Immature natural killer cell (primary cell): Measurements from ENCODE around the gene PEX11G. TPM values are rescaled to one million over a fixed set of nuclear protein-coding genes. Genes with fewer than 3 reads are reported as not detected.
A peak's percentile ranks its signal among the peaks of the same experiment; 100 is the strongest.

Experiments used
- DNase-seq, 3 donors: peaks; one replicate each; pipeline ENCODE4 v3.0.0; 2022; ENCODE audit warnings: mixed read lengths in 1 of 3
- H3K27ac Mint-ChIP-seq, 6 donors: one replicate each; pipeline ENCODE4 v1.8.0; 2020; ENCODE audit warnings: mixed read lengths in 6 of 6, mild to moderate bottlenecking in 5 of 6, inconsistent platforms in 4 of 6, moderate library complexity in 3 of 6
- H3K27me3 Mint-ChIP-seq, 3 donors: one replicate each; pipeline ENCODE4 v1.8.0; 2020 to 2021; ENCODE audit warnings: low read depth in 3 of 3, mild to moderate bottlenecking in 3 of 3, mixed read lengths in 3 of 3, moderate library complexity in 3 of 3, inconsistent platforms in 1 of 3
- H3K36me3 Mint-ChIP-seq, 3 donors: one replicate each; pipeline ENCODE4 v1.8.0; 2020; ENCODE audit warnings: mixed read lengths in 3 of 3, inconsistent platforms in 2 of 3, mild to moderate bottlenecking in 2 of 3
- H3K4me1 Mint-ChIP-seq, 2 donors: one replicate each; pipeline ENCODE4 v1.8.0; 2020; ENCODE audit warnings: inconsistent platforms in 2 of 2, mild to moderate bottlenecking in 2 of 2, mixed read lengths in 2 of 2, moderate library complexity in 1 of 2
- H3K4me3 Mint-ChIP-seq, 5 donors: one replicate each; pipeline ENCODE4 v1.8.0; 2020; ENCODE audit warnings: mild to moderate bottlenecking in 5 of 5, mixed read lengths in 5 of 5, inconsistent platforms in 3 of 5, moderate library complexity in 3 of 5
- H3K9me3 Mint-ChIP-seq, 6 donors: one replicate each; pipeline ENCODE4 v1.8.0; 2020; ENCODE audit warnings: mild to moderate bottlenecking in 6 of 6, mixed read lengths in 6 of 6, inconsistent platforms in 4 of 6, moderate library complexity in 3 of 6
- polyA plus RNA-seq, 3 donors: library from polyadenylated mRNA; unstranded; fragments of 300-500 nt; fragmentation: Illumina TruSeq; gene quantifications; one replicate each; pipeline ENCODE4 v1.2.3, GENCODE V29; 2021

Gene PEX11G
- polyA plus RNA-seq = 1 to 10 TPM in 2 of 3 donors, under 1 TPM in 1; 0.21 to 2.8 (median 1.2) TPM

DNA sequence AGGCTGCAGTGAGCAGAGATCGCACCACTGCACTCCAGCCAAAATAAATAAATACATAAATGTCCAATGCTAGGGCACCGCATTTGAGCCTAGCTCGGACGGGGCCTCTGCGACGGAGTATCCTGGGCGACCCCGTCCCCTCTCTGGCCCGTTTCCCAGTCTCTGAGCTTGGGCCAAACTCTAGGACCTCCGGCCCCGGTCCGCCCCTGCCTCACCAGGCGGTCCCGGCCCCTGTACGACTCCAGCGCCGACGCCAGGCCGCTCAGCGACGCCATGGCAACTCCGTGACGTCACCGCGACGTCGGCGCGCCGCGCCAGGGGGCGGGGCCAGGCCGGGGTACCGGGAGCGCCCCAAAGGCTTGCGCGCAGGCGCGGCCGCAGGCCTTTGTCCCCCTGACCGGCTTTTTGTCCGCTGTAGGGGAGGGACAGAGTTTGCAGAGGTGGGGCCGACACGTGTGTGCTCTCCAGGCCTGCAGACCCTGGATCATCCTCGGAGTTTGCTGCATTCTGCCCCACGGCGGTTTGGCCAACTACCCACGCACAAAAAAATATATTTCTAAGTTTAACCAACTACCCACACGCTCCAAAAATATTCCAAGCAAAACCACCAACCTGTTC, at the start of gene PEX11G:
TSS of gene PEX11G (minus strand) at position 300 of the 618 bp plus-strand sequence. CDS start at position 275, 25 bp downstream.
- H3K4me3 Mint-ChIP-seq = peak within 1 kb of the TSS; percentile 83 to 91 (median 87)
- peak within 1 kb of the TSS; percentile 78 to 90 (median 86) for H3K27ac Mint-ChIP-seq
- no peaks in the 10 kb centered on the region for H3K36me3 Mint-ChIP-seq
- DNase-seq = peak; percentile 89 to 91 (median 90)
- no peaks in the 10 kb centered on the region for H3K9me3 Mint-ChIP-seq
- H3K4me1 Mint-ChIP-seq = peaks cover 14 to 28% of the 10 kb centered on the region in 2 donors
- H3K27me3 Mint-ChIP-seq = peaks cover 0 to 9% (median 8%) of the 10 kb centered on the region in 3 donors

DNA sequence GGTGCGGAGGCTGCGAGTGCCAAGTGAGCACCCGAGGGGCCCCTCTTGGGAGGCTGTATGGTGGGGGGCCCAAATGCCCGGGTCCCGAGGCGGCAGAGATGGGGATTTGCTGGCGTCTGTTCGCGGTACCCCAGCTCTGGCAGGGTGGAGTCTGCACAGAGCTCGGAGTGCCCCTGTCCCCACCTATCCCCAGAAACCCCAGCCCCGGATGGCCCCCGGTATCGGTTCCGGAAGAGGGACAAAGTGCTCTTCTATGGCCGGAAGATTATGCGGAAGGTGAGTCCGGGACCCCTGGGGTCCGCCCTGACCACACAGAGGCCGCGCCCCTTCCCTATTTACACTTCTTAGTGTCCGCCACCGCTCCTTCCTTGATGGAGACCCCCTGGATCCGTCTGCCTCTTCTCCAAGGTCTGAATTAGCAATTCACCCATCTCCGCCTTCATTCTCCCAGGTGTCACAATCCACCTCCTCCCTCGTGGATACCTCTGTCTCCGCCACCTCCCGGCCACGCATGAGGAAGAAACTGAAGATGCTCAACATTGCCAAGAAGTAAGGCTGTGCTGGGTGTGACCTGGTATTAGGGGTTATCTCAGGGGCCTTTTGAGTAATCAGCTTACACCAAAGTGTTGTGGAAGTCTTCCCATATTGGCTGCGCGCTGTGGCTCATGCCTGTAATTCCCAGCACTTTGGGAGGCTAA, 47.3 kb upstream of the PEX11G start:
- peak in 1 of 3 donors; percentile 18 for DNase-seq
- H3K4me1 Mint-ChIP-seq = peaks cover 28 to 36% of the 10 kb centered on the region in 2 donors
- peaks cover 3 to 5% (median 4%) of the 10 kb centered on the region in 3 donors for H3K36me3 Mint-ChIP-seq
- H3K4me3 Mint-ChIP-seq = peak overlapping the region; percentile 92 to 95 (median 93)
- peaks cover 0 to 3% (median 2%) of the 10 kb centered on the region in 3 donors for H3K27me3 Mint-ChIP-seq
- peak overlapping the region in 5 of 6 donors; percentile 78 to 92 (median 81) for H3K27ac Mint-ChIP-seq
- no peaks in the 10 kb centered on the region for H3K9me3 Mint-ChIP-seq

DNA sequence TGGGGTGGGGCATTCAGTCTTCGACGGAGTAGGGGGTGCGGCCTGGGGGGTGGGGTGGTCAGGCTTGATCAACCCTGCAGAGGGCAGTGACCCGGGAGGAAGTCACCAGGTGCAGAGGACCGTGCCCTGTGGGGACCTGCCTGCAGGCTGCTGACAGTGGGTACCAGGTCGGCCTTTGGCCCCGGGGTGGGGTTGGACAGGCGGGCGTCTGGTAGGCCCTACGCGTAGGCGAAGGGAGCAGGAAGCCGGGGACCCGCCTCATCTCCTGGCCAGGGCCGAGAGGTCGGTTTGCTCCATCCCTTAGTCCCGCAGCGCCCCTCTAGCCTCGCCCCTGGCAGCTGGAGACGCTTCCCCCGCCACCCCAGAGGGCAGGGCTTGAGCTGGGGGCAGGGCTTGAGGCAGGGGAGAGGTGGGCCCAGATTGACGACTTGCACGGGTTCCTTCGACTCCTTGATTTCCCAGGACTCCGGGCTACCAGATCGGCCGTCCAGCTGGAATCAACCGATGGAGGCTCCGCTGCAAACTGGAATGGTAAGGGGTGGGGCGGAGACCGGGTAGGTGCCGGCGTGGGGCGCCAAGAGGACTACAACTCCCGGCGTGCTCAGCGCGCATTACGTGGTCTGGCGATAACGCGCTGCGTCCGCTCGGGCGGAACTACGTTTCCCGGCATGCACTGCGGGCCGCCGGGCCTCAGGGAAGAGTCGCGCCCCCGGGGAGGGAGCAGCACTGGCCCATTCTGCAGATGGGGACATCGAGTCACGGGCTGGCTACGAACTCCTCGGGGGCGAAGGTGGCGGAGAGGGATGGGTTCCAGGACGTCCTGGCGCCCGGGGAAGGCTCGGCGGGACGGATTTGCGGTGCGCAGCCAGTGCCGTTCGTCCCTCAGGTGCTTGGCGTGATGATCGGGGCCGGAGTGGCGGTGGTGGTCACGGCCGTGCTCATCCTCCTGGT, 46.5 kb upstream of the PEX11G start, which contains the start of gene PNPLA6:
TSS of gene PNPLA6 (plus strand) at position 671 of the 951 bp plus-strand sequence. CDS start at position 743, 72 bp downstream.
- Mint-ChIP-seq H3K27ac (peak within 1 kb of the TSS; percentile 78 to 92 (median 89)), H3K4me1 (peaks cover 28 to 36% of the 10 kb centered on the region in 2 donors), H3K36me3 (peaks cover 1 to 5% (median 3%) of the 10 kb centered on the region in 3 donors), H3K4me3 (peak within 1 kb of the TSS; percentile 92 to 95 (median 93)), H3K27me3 (peaks cover 0 to 3% (median 2%) of the 10 kb centered on the region in 3 donors), H3K9me3 (no peaks in the 10 kb centered on the region)
- peak; percentile 88 to 89 (median 88) for DNase-seq

DNA sequence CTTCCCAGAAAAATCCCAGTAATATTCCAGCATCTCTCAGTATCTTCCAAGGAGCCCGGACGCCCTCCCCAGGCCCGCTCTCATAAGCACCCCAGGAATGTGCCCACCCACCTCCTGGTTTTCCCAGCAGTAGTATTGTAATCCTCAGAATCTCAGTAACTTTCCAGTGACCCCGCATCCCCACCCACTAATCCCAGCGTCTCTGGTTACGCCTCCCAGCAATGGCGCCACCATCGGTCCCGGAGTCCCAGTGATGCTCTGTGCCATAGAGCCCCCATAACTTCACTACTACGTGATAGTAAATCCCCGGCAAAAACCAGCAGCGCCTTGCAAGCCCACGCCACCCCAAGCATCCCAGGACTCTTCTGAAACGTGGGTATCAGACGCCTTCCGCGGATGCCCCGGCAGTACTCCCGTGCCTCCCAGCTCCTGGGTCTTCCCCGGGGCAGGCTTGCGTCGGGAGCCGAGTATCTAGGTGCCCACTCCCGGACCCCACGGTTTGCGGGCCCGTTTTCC, 45.8 kb upstream of the PEX11G start:
- H3K27ac Mint-ChIP-seq = peak overlapping the region; percentile 46 to 87 (median 82)
- H3K4me1 Mint-ChIP-seq = peaks cover 26 to 36% of the 10 kb centered on the region in 2 donors
- DNase-seq = no peak
- H3K9me3 Mint-ChIP-seq = no peaks in the 10 kb centered on the region
- H3K4me3 Mint-ChIP-seq = peak overlapping the region; percentile 92 to 95 (median 93)
- H3K27me3 Mint-ChIP-seq = peaks cover 0 to 3% (median 3%) of the 10 kb centered on the region in 3 donors
- H3K36me3 Mint-ChIP-seq = peaks cover 0 to 3% (median 0%) of the 10 kb centered on the region in 3 donors

DNA sequence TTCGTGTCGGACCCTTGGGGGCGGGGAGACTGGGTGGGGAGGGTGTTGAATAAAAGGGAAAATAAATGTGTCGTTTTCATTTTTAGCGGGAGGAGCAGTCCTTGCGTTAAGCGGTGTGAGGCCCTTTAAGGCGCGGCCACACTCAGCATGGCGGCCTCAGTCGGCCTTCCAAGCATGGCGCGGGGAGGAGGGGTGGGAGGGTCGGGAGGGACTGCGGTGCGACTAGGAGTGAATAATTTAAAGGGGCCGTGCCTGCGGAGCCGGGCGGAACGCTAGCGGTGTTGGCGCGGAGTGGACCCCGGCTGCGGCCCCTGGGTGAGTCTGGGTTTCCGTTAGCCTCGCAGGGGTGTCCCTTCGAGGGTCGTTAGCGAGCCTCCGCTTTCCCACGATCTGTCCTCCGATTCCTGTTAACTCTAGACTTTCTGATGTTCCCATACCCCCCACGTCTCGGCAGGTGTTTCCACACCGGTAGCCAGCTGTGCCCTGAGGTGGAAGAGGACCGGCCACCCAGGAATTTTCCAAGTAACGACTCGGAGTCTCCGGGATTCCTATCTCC, 45.2 kb upstream of the PEX11G start:
- peak overlapping the region; percentile 92 to 95 (median 93) for H3K4me3 Mint-ChIP-seq
- H3K27me3 Mint-ChIP-seq = peaks cover 0 to 3% (median 3%) of the 10 kb centered on the region in 3 donors
- H3K4me1 Mint-ChIP-seq = peaks cover 26 to 36% of the 10 kb centered on the region in 2 donors
- peak overlapping the region; percentile 46 to 87 (median 84) for H3K27ac Mint-ChIP-seq
- peaks cover 0 to 5% (median 0%) of the 10 kb centered on the region in 3 donors for H3K36me3 Mint-ChIP-seq
- no peaks in the 10 kb centered on the region for H3K9me3 Mint-ChIP-seq
- peak; percentile 75 to 76 (median 76) for DNase-seq

DNA sequence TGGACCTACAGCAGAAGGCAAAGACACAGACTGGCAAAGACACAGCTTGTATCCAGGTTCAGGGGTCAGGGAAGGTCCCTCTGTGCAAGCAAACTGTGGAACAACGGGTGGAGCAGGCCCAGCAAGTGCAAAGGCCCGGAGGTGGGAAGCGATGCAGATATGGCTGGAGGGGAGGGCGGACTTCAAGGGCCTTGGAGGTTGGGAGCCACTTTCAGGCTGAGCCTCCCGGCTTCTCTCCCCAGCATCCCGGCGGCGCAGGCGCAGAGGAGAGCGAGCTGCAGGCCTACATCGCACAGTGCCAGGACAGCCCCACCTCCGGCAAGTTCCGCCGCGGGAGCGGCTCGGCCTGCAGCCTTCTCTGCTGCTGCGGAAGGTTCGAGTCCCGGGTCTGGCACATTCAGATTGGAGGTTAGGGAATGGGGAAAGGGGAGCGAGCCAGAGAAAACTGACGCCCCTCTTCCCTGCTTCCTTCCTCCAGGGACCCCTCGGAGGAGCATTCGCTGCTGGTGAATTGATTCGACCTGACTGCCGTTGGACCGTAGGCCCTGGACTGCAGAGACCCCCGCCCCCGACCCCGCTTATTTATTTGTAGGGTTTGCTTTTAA, 44.5 kb upstream of the PEX11G start:
- Mint-ChIP-seq H3K4me3 (peak overlapping the region; percentile 92 to 95 (median 93)), H3K9me3 (no peaks in the 10 kb centered on the region)

DNA sequence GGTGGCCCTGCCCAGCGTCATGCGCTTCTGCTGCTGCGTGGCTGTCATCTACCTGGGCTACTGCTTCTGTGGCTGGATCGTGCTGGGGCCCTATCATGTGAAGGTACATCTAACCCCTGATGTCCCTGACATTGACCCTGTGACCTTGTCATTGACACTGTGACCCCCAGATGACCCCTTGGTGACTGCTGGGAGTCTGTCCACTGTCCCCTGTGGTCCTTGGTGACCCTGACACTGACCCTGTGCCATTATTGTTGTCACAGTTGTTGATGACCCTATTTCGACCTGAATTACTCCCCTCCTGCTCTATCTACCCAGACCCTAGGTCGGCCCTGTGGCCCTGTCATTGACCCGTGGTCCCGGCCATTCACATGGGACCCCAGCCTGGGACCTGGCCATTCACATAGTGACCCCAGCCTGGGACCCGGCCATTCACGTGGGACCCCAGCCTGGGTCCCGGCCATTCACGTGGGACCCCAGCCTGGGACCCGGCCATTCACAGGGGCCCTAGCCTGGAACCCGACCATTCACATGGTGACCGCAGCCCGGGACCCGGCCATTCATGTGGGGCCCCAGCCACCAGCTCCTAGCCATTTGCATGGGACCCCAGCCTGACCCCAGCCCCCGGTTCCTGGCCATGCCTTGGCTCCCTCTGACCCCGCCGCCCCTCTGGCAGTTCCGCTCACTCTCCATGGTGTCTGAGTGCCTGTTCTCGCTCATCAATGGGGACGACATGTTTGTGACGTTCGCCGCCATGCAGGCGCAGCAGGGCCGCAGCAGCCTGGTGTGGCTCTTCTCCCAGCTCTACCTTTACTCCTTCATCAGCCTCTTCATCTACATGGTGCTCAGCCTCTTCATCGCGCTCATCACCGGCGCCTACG, 41.0 kb upstream of the PEX11G start:
- no peaks in the 10 kb centered on the region for H3K9me3 Mint-ChIP-seq
- no peak overlapping the region for H3K27ac Mint-ChIP-seq
- H3K36me3 Mint-ChIP-seq = peaks cover 0 to 6% (median 0%) of the 10 kb centered on the region in 3 donors
- no peak for DNase-seq
- H3K4me1 Mint-ChIP-seq = peaks cover 12 to 22% of the 10 kb centered on the region in 2 donors
- H3K4me3 Mint-ChIP-seq = no peak overlapping the region
- peaks cover 0 to 3% (median 2%) of the 10 kb centered on the region in 3 donors for H3K27me3 Mint-ChIP-seq

More for the DNA sequence above, 44.5 kb upstream of the PEX11G start:
- DNase-seq = no peak
- Mint-ChIP-seq H3K36me3 (peaks cover 0 to 6% (median 0%) of the 10 kb centered on the region in 3 donors), H3K27me3 (peaks cover 0 to 3% (median 3%) of the 10 kb centered on the region in 3 donors), H3K27ac (peak overlapping the region in 5 of 6 donors; percentile 46 to 85 (median 76)), H3K4me1 (peaks cover 25 to 36% of the 10 kb centered on the region in 2 donors)

DNA sequence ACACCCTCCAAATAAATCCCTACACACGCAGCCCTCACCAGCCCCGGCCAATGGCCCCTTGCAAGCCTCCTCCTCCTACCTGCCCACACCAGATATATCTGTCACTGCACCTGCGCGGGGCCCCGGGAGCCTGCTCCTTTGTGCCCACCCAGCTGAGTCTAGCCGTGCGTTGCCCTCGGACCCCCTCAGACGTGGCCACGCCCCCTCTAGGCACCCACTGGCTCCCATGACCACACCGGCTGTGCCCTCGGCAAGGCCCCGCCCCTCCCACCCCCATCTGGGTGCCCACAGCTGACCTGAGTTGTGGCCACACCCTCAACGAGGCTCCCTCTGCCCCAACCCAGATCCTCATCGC, 40.4 kb upstream of the PEX11G start:
- Mint-ChIP-seq H3K27ac (no peak overlapping the region), H3K9me3 (no peaks in the 10 kb centered on the region), H3K4me3 (no peak overlapping the region), H3K4me1 (peaks cover 7 to 16% of the 10 kb centered on the region in 2 donors), H3K36me3 (peaks cover 0 to 6% (median 0%) of the 10 kb centered on the region in 3 donors), H3K27me3 (peaks cover 0 to 2% (median 0%) of the 10 kb centered on the region in 3 donors)
- DNase-seq = no peak

DNA sequence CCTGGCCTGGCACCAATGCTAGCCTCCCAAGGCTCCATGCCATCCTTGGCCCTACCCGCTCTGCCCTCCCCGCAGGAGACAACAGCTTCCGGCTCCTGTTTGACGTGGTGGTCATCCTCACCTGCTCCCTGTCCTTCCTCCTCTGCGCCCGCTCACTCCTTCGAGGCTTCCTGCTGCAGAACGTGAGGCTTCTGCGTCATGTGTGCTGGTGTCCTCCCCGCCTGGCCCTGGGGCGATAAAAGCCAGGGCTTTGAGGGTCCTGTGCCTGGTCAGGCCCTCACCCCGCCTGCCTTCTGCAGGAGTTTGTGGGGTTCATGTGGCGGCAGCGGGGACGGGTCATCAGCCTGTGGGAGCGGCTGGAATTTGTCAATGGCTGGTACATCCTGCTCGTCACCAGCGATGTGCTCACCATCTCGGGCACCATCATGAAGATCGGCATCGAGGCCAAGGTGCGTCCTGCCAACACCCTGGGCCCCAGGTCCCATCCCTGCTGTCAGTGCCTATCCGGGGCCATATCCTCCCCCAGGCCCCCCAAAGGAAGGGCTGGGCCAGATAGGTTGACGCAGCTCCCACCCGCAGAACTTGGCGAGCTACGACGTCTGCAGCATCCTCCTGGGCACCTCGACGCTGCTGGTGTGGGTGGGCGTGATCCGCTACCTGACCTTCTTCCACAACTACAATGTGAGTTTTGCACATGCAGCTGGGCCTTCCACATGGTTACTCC, 39.8 kb upstream of the PEX11G start:
- Mint-ChIP-seq H3K4me1 (peaks cover 4 to 10% of the 10 kb centered on the region in 2 donors), H3K27ac (peak overlapping the region in 1 of 6 donors; percentile 51), H3K9me3 (no peaks in the 10 kb centered on the region), H3K4me3 (no peak overlapping the region), H3K36me3 (peaks cover 0 to 6% (median 0%) of the 10 kb centered on the region in 3 donors), H3K27me3 (peaks cover 0 to 2% (median 0%) of the 10 kb centered on the region in 3 donors)
- no peak for DNase-seq

DNA sequence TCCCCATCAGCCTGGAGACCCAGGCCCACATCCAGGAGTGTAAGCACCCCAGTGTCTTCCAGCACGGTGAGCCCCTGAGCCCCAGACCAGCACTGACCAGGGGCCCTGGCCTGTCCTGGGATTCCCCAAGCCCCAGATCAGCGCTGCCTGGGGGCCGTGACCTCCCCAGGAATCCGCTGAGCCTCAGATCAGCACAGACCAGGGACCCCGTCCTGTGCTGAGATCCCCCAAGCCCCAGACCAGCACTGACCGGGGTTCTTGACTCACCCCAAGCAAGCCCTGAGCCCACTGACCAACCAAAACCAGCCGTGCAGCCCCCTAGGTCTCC, 39.3 kb upstream of the PEX11G start:
- Mint-ChIP-seq H3K4me1 (peaks cover 6 to 7% of the 10 kb centered on the region in 2 donors), H3K27me3 (peaks cover 0 to 7% (median 0%) of the 10 kb centered on the region in 3 donors), H3K27ac (no peak overlapping the region), H3K36me3 (peaks cover 0 to 6% (median 0%) of the 10 kb centered on the region in 3 donors), H3K4me3 (no peak overlapping the region), H3K9me3 (no peaks in the 10 kb centered on the region)
- DNase-seq = no peak

DNA sequence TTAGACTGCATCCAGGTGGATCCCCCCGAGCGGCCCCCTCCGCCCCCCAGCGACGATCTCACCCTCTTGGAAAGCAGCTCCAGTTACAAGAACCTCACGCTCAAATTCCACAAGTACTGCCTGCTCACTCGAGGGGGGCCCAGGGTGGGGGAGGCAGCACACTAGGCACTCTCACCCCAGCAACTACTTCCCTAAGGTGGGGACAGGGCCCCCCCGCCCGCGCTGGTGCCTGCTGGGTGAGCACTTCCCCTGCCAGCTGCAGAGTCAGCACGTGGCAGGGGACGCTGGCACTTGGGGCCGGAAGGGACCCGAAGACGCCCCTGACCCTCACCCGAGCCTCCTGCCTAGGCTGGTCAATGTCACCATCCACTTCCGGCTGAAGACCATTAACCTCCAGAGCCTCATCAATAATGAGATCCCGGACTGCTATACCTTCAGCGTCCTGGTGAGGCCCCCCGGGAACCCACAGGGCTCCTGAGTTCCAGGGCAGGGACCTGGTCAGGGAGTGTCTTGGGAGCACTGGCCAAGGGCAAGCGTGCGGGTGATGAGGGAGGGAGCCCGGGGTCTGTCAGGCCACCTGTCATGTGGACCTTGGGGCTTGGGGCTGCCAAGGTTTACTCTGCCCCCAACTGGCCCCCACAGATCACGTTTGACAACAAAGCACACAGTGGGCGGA, 38.8 kb upstream of the PEX11G start:
- DNase-seq = no peak
- Mint-ChIP-seq H3K27me3 (peaks cover 0 to 7% (median 0%) of the 10 kb centered on the region in 3 donors), H3K27ac (no peak overlapping the region), H3K4me3 (no peak overlapping the region), H3K9me3 (no peaks in the 10 kb centered on the region), H3K36me3 (peaks cover 0 to 6% (median 0%) of the 10 kb centered on the region in 3 donors), H3K4me1 (peaks cover under 1 to 6% of the 10 kb centered on the region in 2 donors)
